OCI-LY3 (cell line): ENCODE results near the gene KDM8.
A peak's percentile ranks its signal among the peaks of the same experiment; 100 is the strongest.

Experiments
- H2AFZ ChIP-seq: fragments of 200-600, 300-600 bp; shearing (Covaris generic); 2 replicates; pipeline ENCODE4 v1.6.0; 2014; ENCODE audit warnings: antibody characterized with exemption, low read depth, low read length
- H3K27ac ChIP-seq: fragments of 200-600, 300-600 bp; sonication (generic); 2 replicates; pipeline ENCODE4 v1.5.1; 2014; ENCODE audit warnings: mild to moderate bottlenecking, low read length, moderate library complexity, mixed read lengths
- H3K27me3 ChIP-seq: fragments of 200-600, 300-600 bp; sonication (generic); 2 replicates; pipeline ENCODE4 v1.6.1; 2014; ENCODE audit warnings: low read depth, low read length, mixed read lengths
- H3K36me3 ChIP-seq: fragments of 200-600, 300-600 bp; sonication (generic); replicated peaks from 2 replicates; pipeline ENCODE3; 2014; ENCODE audit warnings: low read depth, low read length, mixed read lengths
- H3K4me1 ChIP-seq: fragments of 300-600, 200-600 bp; sonication (generic); 2 replicates; pipeline ENCODE4 v1.6.1; 2014; ENCODE audit warnings: low read length, mixed read lengths
- H3K4me2 ChIP-seq: fragments of 200-600, 300-600 bp; sonication (generic); 2 replicates; pipeline ENCODE4 v1.6.1; 2014; ENCODE audit warnings: low read length, mixed read lengths
- H3K4me3 ChIP-seq: fragments of 300-600, 200-600 bp; sonication (generic); 2 replicates; pipeline ENCODE4 v1.5.1; 2014; ENCODE audit warnings: antibody characterized with exemption, mild to moderate bottlenecking, low read length, moderate library complexity
- H3K79me2 ChIP-seq: fragments of 300-600, 200-600 bp; shearing (Covaris generic); 2 replicates; pipeline ENCODE4 v1.6.1; 2014; ENCODE audit warnings: mild to moderate bottlenecking, low read length, mixed read lengths
- H3K9ac ChIP-seq: fragments of 300-600, 200-600 bp; shearing (Covaris generic); 2 replicates; pipeline ENCODE4 v1.6.0; 2014; ENCODE audit warnings: mild to moderate bottlenecking, low read length, moderate library complexity
- H3K9me3 ChIP-seq: fragments of 200-600, 300-600 bp; shearing (Covaris generic); 2 replicates; pipeline ENCODE4 v1.6.1; 2014; ENCODE audit warnings: low read length, mixed read lengths; ENCODE audit not compliant: insufficient read depth
- H4K20me1 ChIP-seq: fragments of 200-600, 300-600 bp; sonication (generic); 2 replicates; pipeline ENCODE4 v1.6.1; 2016; ENCODE audit warnings: low read length, mixed read lengths; ENCODE audit not compliant: insufficient read depth
- EZH2phosphoT487 ChIP-seq: fragments of 200-600 bp; shearing (Covaris generic); IDR thresholded peaks from 2 replicates; pipeline ENCODE4 v1.6.1; 2018; ENCODE audit warnings: antibody characterized with exemption, mixed run types, low read depth
- TF ChIP-seq, protein P1 (sequence below): fragments of 200-600, 300-600 bp; sonication (generic); IDR thresholded peaks from 2 replicates; pipeline ENCODE4 v1.5.1; 2014; ENCODE audit warnings: antibody characterized with exemption, low read length, low read depth

Gene KDM8

DNA sequence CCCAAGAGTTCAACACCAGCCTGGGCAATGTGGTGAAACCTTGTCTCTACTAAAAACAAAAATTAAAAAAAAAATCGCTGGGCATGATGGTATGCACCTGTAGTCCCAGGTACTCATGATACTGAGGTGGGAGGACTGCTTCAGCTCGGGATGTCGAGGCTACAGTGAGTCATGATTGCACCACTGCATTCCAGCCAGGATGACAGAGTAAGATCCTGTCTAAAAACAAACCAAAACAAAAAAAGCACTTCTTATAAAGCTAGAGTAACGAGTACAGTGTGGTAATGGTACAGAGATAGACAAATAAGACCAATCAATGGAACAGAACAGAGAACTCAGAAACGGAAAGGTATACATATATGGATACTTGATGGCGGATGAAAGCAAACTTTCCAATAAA lies 60.8 kb downstream of the KDM8 start:
- H3K4me2 ChIP-seq, result no peak overlapping the region
- TF ChIP-seq EZH2phosphoT487, result no peak
- TF ChIP-seq, protein P1, sequence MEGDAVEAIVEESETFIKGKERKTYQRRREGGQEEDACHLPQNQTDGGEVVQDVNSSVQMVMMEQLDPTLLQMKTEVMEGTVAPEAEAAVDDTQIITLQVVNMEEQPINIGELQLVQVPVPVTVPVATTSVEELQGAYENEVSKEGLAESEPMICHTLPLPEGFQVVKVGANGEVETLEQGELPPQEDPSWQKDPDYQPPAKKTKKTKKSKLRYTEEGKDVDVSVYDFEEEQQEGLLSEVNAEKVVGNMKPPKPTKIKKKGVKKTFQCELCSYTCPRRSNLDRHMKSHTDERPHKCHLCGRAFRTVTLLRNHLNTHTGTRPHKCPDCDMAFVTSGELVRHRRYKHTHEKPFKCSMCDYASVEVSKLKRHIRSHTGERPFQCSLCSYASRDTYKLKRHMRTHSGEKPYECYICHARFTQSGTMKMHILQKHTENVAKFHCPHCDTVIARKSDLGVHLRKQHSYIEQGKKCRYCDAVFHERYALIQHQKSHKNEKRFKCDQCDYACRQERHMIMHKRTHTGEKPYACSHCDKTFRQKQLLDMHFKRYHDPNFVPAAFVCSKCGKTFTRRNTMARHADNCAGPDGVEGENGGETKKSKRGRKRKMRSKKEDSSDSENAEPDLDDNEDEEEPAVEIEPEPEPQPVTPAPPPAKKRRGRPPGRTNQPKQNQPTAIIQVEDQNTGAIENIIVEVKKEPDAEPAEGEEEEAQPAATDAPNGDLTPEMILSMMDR, result no peak

DNA sequence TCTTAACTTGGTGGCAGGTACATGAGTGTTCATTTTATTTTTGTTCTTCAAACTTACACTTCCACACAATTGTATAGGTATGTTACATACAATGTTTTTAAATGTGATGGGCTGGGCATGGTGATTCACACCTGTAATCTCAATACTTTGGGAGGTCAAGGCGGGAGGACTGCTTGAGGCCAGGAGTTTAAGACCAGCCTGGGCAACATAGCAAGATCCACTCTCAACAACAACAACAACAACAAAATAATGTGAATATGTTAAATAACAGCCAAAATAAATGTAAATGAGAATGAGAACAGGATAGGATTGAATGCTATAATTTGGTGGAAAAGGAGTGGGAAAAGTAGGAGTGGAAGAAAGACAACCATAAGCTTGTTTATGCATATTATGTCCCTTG lies 62.7 kb downstream of the KDM8 start:
- TF ChIP-seq EZH2phosphoT487, result no peak
- TF ChIP-seq, protein P1, result no peak
- peaks cover 22% of the 10 kb centered on the region for H3K79me2 ChIP-seq
- H3K27me3 ChIP-seq, result no peaks in the 10 kb centered on the region
- no peaks in the 10 kb centered on the region for H4K20me1 ChIP-seq
- H3K4me1 ChIP-seq, result peaks cover 14% of the 10 kb centered on the region
- no peak overlapping the region for H3K27ac ChIP-seq
- H3K4me2 ChIP-seq, result no peak overlapping the region
- H3K9ac ChIP-seq, result no peak overlapping the region
- 0 out of 2 replicates have a peak, but pooled peaks cover 5% of the 10 kb centered on the region for H3K9me3 ChIP-seq
- H3K36me3 ChIP-seq, result peaks cover 5% of the 10 kb centered on the region
- H2AFZ ChIP-seq, result no peak overlapping the region
- no peak overlapping the region for H3K4me3 ChIP-seq

More for the DNA sequence above, 60.8 kb downstream of the KDM8 start:
- H2AFZ ChIP-seq, result no peak overlapping the region
- H3K4me3 ChIP-seq, result no peak overlapping the region
- H3K9ac ChIP-seq, result no peak overlapping the region
- peaks cover 21% of the 10 kb centered on the region for H3K79me2 ChIP-seq
- peaks cover 3% of the 10 kb centered on the region; the same call in 1 of the 2 replicates for H4K20me1 ChIP-seq
- no peaks in the 10 kb centered on the region for H3K36me3 ChIP-seq
- H3K4me1 ChIP-seq, result peaks cover 7% of the 10 kb centered on the region
- H3K27me3 ChIP-seq, result no peaks in the 10 kb centered on the region
- no peaks in the 10 kb centered on the region for H3K9me3 ChIP-seq
- no peak overlapping the region for H3K27ac ChIP-seq

DNA sequence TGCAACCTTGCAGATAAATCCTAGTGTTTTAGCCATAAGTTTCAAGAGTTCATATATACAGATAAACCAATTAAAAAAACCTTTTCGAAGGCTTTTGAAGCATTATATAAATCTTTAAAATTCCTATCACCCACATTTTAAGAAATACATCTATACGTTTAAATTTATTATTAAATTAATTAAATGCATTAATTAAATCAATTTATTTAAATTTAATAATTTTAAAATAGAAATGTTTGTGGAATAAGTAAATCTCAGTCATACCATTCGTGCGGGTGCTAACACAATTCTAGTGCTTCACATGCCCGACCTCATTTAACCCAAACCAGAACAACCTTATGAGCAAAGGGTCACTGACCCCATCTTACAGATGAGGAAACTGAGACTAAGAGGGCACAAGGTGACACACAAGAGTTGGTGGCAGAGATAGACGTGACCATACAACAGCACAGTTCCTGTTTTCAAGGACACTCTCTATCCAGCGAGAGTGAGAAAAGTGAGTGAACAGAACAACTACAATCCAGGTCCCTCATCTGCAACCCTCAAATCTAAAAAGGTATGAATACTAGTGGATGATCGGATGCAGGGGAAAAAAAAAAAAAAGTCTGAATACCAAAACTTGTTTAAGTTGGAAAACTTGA lies 63.8 kb downstream of the KDM8 start:
- H3K9me3 ChIP-seq, result 0 out of 2 replicates have a peak, but pooled peaks cover 5% of the 10 kb centered on the region
- H3K4me2 ChIP-seq, result peak overlapping the region; percentile 83
- H3K4me3 ChIP-seq, result peak overlapping the region; percentile 95
- H3K4me1 ChIP-seq, result peaks cover 14% of the 10 kb centered on the region
- H4K20me1 ChIP-seq, result no peaks in the 10 kb centered on the region
- H3K36me3 ChIP-seq, result peaks cover 5% of the 10 kb centered on the region
- H3K27ac ChIP-seq, result no peak overlapping the region
- H3K79me2 ChIP-seq, result peaks cover 22% of the 10 kb centered on the region
- H3K9ac ChIP-seq, result no peak overlapping the region
- H2AFZ ChIP-seq, result no peak overlapping the region
- no peaks in the 10 kb centered on the region for H3K27me3 ChIP-seq
- TF ChIP-seq, protein P1, result no peak
- TF ChIP-seq EZH2phosphoT487, result no peak

DNA sequence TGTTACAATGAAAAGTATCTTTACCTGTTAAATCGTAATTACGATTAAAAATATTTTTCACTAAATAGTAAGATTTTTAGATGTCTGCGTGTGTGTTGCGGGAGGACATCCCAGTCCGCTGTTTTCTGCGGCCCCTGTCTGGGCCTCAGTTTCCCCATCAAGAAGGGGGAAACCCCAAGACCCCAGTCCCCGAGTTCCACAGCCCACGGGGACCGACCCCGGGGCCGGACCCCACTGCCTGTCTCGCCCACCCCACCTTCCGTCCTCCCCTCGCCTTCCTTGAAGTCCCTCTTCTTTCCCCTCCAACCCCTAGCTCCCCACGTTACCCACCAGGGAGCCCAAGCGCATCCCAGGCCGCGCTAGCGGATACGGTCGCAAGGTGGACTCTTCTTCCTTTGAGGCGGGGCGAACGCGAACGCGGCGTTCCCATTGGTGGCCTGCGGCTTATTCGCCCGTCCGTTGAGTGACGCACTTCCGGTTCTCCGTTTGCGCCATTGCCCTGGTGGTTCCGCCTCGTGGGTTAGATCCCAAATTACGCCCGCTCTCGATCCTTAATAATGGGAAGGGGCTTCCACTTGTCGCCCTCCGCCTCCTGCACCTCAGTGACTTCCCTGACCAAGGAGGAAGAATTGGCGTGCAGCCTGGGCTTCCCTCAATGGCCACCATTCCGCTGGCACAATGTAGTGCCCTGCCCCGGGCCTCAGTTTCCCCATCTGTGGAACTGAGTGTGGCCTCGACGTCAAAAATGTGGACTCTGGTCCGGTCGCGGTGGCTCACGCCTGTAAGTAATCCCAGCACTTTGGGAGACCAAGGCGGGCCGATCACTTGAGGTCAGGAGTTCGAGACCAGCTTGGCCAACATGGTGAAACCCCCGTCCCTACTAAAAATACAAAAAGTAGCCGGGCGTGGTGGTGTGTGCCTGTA lies 65.3 kb downstream of the KDM8 start, which contains the start of gene NSMCE1:
Gene NSMCE1 (minus strand): TSS at position 397 of the 924 bp plus-strand sequence. CDS start 11,202 bp downstream, outside the sequence.
- peak within 1 kb of the TSS; percentile 92 for H2AFZ ChIP-seq

More for the DNA sequence above, 65.3 kb downstream of the KDM8 start, which contains the start of gene NSMCE1:
- Histone ChIP-seq H4K20me1 (no peaks in the 10 kb centered on the region), H3K27ac (peak within 1 kb of the TSS; percentile 52), H3K36me3 (peaks cover 5% of the 10 kb centered on the region), H3K79me2 (peaks cover 20% of the 10 kb centered on the region), H3K9me3 (0 out of 2 replicates have a peak, but pooled peaks cover 5% of the 10 kb centered on the region), H3K4me3 (peak within 1 kb of the TSS; percentile 95), H3K4me1 (peaks cover 14% of the 10 kb centered on the region), H3K4me2 (peak within 1 kb of the TSS; percentile 83), H3K9ac (peak within 1 kb of the TSS; percentile 87), H3K27me3 (no peaks in the 10 kb centered on the region)
- TF ChIP-seq EZH2phosphoT487, result no peak
- TF ChIP-seq, protein P1, result no peak
